ENCODE measurements around the gene DSN1. TPM values are rescaled to one million over a fixed set of nuclear protein-coding genes. Genes with fewer than 3 reads are reported as not detected.

The DSN1 gene
- total RNA-seq, 1 experiment from 2014 or later, result 7.8 TPM

DNA sequence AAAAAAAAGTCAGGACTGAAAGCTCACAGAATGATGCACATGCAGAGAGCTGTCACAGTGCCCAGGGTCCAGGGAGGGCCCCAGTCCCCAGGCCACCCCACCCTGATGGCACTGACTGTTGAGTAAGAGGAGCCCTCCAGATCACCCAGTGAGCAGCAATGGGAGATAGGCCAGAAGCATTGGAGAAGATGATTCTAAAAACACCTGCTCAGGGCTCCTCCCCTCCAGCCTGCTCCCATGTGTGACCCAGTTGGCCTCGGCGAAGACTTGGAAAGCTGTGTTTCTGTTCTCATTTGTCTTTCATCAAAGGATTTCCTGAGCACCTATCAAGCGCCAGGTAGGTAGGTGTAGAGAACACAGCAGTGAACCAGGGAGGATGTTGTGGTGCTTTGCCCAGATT lies 43.9 kb upstream of the DSN1 start:
- H3K27ac Mint-ChIP-seq (ENCODE audit: low read depth, unreplicated experiment), result no peak overlapping the region
- no peak for DNase-seq (ENCODE audit: unreplicated experiment)
- intact Hi-C loops (cut with micrococcal nuclease), result no loop called here
- BruUV-seq (replicated peaks), result no TSS peak
- no peaks in the 10 kb centered on the region for H3K27me3 Mint-ChIP-seq (ENCODE audit: insufficient read depth, unreplicated experiment)
- H3K9me3 Mint-ChIP-seq (ENCODE audit: unreplicated experiment), result no peaks in the 10 kb centered on the region
- no peak overlapping the region for H3K4me3 Mint-ChIP-seq (ENCODE audit: unreplicated experiment)
- ChIA-PET CTCF (interaction anchor here (0.6 to 2.2 kb wide), 3 partner anchors 9 to 544 kb away, joined by 4 to 11 read pairs (median 5); no protein-coding TSS in a partner anchor), POLR2A (no interaction called here)
- TF ChIP-seq CTCF (IDR thresholded peaks at IDR 0.05; ENCODE audit: unreplicated experiment), result no peak
- H3K4me1 Mint-ChIP-seq (ENCODE audit: insufficient read depth, unreplicated experiment), result peaks cover 4% of the 10 kb centered on the region
- H3K36me3 Mint-ChIP-seq (ENCODE audit: insufficient read depth, unreplicated experiment), result peaks cover 45% of the 10 kb centered on the region

DNA sequence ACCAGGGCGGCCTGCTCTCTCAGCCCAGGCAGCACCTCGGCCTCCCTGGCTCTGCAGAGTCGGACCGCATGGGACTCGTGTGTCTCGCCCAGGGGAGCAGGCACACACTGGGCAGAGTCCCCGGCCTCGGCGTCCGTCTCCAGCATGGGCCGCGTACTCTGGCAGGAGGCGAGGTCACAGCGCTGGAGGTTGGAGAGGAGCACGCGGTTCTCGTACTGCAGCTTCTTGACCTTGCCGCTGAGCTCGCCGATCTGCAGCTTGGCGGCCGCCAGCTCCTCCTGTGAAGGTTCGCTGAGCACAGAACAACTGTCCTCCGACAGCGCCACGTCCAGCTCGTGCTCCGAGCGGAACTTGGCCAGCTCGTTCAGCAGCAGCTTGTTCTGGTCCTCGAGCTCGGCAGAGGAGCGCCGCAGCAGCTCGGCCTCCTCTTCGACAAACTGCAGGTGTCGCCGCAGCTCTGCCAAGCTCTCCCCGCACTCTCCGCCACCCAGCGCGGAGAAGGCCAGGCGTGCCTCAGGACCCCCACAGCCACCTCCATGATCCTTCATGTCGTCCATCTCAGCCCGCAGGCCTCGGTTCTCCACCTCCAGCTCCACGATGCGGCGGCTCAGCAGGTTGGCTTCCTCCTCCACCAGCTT lies 42.0 kb upstream of the DSN1 start:
- no peaks in the 10 kb centered on the region for H3K9me3 Mint-ChIP-seq (ENCODE audit: unreplicated experiment)
- peaks cover 4% of the 10 kb centered on the region for H3K4me1 Mint-ChIP-seq (ENCODE audit: insufficient read depth, unreplicated experiment)
- no peak for DNase-seq (ENCODE audit: unreplicated experiment)
- no TSS peak for BruUV-seq (replicated peaks)
- H3K4me3 Mint-ChIP-seq (ENCODE audit: unreplicated experiment), result no peak overlapping the region
- CTCF ChIA-PET, result interaction anchor here (1.1 to 1.5 kb wide), 2 partner anchors 12 to 20 kb away, joined by 3 to 4 read pairs; no protein-coding TSS in a partner anchor
- peaks cover 50% of the 10 kb centered on the region for H3K36me3 Mint-ChIP-seq (ENCODE audit: insufficient read depth, unreplicated experiment)
- H3K27ac Mint-ChIP-seq (ENCODE audit: low read depth, unreplicated experiment), result no peak overlapping the region
- POLR2A ChIA-PET, result no interaction called here
- intact Hi-C loops (cut with micrococcal nuclease), result no loop called here
- TF ChIP-seq CTCF (IDR thresholded peaks at IDR 0.05; ENCODE audit: unreplicated experiment), result no peak
- H3K27me3 Mint-ChIP-seq (ENCODE audit: insufficient read depth, unreplicated experiment), result no peaks in the 10 kb centered on the region

GRCh38 chr20:36812594-36813463 lies 39.3 kb upstream of the DSN1 start:
- Mint-ChIP-seq H3K4me1 (ENCODE audit: insufficient read depth, unreplicated experiment) (peaks cover 16% of the 10 kb centered on the region), H3K36me3 (ENCODE audit: insufficient read depth, unreplicated experiment) (peaks cover 59% of the 10 kb centered on the region), H3K27me3 (ENCODE audit: insufficient read depth, unreplicated experiment) (no peaks in the 10 kb centered on the region), H3K4me3 (ENCODE audit: unreplicated experiment) (no peak overlapping the region), H3K27ac (ENCODE audit: low read depth, unreplicated experiment) (no peak overlapping the region), H3K9me3 (ENCODE audit: unreplicated experiment) (no peaks in the 10 kb centered on the region)
- ChIA-PET CTCF (interaction anchor here (0.5 to 1.2 kb wide), 4 partner anchors 9 to 381 kb away, joined by 3 to 8 read pairs (median 5); no protein-coding TSS in a partner anchor), POLR2A (interaction anchor here (0.9 to 1.5 kb wide), 4 partner anchors 10 to 51 kb away, joined by 3 to 4 read pairs (median 3); a partner anchor contains a TSS)
- no peak for DNase-seq (ENCODE audit: unreplicated experiment)
- intact Hi-C loops (cut with micrococcal nuclease), result no loop called here
- BruUV-seq (replicated peaks), result no TSS peak
- TF ChIP-seq CTCF (IDR thresholded peaks at IDR 0.05; ENCODE audit: unreplicated experiment), result no peak
